HuH-7.5 (cell line): ENCODE measurements around the gene RBMS1.
A peak's percentile ranks its signal among the peaks of the same experiment; 100 is the strongest.

Source experiments
- DNase-seq: peaks from one replicate; pipeline ENCODE4 v3.0.0; 2011; ENCODE audit warnings: low spot score

Gene RBMS1, protein sequence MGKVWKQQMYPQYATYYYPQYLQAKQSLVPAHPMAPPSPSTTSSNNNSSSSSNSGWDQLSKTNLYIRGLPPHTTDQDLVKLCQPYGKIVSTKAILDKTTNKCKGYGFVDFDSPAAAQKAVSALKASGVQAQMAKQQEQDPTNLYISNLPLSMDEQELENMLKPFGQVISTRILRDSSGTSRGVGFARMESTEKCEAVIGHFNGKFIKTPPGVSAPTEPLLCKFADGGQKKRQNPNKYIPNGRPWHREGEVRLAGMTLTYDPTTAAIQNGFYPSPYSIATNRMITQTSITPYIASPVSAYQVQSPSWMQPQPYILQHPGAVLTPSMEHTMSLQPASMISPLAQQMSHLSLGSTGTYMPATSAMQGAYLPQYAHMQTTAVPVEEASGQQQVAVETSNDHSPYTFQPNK

DNA sequence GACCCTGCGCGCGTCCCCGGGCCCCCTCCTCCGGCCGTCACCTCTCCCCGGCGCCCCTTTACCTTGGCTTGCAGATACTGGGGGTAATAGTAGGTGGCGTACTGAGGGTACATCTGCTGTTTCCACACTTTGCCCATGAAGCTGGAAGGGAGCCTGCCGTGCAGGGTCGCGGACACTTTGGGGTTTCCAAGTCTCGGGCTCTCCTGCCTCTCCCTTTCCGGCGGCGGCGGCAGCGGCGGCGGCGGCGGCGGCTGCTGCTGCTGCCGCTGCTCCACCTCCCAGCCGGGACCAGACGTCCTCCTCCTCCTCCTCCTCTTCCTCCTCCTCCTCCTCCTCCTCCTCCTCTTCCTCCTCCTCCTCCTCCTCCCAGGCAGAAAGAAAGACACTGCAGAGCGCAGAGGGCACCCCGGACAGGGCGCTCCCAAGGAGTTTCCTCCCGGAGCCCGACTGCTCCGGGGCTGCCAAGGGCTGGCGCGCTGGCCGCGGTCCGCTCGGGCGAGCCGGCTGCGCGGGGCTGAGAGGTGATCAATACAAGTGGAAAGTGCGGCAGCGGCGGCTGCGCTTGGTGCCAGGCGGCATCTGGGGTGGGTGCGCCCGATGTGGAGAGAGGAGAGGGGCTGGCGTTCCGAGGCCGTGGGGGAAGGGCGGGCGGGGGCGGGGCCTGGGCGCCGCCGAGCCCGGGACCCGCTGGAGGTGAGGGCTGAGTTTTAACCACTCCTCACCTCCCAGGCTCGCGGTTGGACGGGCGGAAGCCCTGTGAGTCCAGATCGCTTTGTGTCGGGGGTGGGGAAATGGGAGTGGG is at the start of gene RBMS1:
Gene RBMS1 (minus strand): TSS at position 581 of the 802 bp plus-strand sequence. CDS start 444 bp downstream, at position 137.
- peak; percentile 71 for DNase-seq

DNA sequence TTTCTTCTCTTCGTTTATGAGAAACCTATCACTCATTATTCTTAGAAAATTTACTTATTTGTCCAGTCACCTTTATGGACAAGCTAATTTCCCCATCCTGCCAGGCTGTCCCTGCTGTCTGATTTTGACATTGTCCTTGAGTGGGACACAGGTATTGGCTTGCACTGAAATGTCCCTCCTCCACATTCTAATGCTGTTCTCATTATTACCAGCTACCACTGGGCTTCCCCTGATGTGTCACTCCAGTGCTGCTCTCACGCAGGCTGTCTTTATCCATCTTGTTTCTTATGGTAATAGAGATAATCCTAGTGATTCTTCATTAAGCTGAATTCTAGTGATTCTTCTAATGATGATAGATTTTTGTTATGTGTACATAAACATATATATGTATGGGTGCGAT is 48.1 kb upstream of the RBMS1 start:
- no peak for DNase-seq

GRCh38 chr2:160538559-160539355 is 45.1 kb upstream of the RBMS1 start:
- DNase-seq: no peak

- no peak for DNase-seq
Measured at GRCh38 chr2:160538115-160538514, 44.5 kb upstream of the RBMS1 start.

- DNase-seq: no peak
Measured at GRCh38 chr2:160534996-160535395, 41.4 kb upstream of the RBMS1 start.

DNA sequence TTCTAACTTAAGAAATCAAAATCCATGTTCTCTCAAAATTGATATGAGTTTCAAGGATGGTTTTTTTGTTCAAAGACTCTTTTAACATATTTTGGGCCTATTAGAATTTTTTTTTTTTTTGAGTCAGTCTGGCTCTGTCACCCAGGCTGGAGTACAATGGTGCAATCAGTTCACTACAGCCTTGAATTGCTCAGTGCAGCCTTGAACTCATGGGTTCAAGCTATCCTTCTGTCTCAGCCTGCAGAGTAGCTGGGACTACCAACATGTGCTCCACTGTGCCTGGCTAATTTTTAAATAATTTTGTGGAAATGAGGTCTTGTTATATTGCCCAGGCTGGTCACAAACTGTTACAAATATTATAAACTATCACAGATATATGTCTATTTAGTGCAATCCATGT is 40.6 kb upstream of the RBMS1 start:
- DNase-seq: no peak

- DNase-seq: no peak
Measured at GRCh38 chr2:160533482-160533881, 39.9 kb upstream of the RBMS1 start.

DNA sequence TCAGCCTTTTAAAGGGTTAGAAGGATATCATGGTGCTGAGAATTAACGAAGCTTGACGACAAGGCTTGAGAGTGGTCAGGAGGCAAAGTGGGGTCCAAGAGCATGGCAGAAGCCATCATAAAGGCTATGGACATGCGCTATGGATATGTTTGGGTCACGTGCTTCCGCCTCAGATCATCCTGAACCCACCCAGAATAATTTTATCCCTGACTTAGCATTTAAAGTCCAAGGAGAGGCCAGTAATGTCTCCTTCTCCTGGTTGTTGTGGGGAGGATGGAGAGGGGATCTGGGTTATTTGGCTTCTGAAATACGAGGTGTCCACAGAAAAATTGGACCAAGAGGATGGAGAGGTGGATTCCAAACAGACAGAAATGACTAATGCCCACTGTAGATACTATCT is 38.8 kb upstream of the RBMS1 start:
- DNase-seq: no peak

- no peak for DNase-seq
Measured at GRCh38 chr2:160522951-160523710, 29.5 kb upstream of the RBMS1 start.

DNA sequence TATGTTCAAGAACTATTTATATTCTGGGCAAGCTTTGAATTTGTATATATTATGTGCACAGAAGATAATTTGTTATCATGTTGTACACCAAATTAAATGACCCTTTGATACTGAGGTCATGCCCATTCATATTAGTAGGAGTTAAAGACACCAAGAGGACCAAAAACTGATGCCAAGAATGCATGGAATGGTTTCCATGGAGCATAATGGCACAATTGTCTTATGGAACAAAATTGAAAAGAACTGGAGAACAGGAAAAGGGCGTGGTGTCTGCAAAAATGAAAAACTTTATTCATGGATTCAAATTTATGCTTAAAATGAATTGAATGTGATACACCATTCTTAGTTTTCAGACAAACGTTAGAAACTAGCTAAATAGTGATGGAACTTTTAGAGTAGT is 24.1 kb upstream of the RBMS1 start:
- no peak for DNase-seq

- DNase-seq: no peak
Measured at GRCh38 chr2:160516547-160517365, 23.1 kb upstream of the RBMS1 start.

GRCh38 chr2:160515120-160515519 is 21.5 kb upstream of the RBMS1 start:
- no peak for DNase-seq

- no peak for DNase-seq
Measured at GRCh38 chr2:160513120-160513519, 19.5 kb upstream of the RBMS1 start.

DNA sequence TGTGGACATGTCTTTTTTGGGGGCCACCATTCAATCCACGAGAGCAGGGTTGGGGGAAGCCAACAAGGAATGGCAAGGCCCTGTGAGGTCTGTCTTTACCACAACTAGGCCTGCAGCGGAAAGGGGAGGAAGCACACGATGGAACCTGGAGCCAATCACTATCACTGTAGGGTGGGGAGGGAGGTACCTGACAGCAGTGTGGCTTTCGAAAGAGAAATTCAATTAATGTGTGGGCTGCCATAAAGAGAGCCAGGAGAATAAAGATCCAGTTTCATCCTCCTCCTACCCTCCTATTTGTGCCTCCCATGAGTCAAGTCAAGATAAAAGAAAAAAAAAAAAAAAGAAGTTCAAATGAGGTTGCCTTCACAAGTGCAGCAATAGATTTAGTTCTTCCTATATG is 18.9 kb upstream of the RBMS1 start:
- DNase-seq: no peak

- no peak for DNase-seq
Measured at GRCh38 chr2:160510617-160511016, 17.0 kb upstream of the RBMS1 start.

- DNase-seq: no peak
Measured at GRCh38 chr2:160509016-160509415, 15.4 kb upstream of the RBMS1 start.

DNA sequence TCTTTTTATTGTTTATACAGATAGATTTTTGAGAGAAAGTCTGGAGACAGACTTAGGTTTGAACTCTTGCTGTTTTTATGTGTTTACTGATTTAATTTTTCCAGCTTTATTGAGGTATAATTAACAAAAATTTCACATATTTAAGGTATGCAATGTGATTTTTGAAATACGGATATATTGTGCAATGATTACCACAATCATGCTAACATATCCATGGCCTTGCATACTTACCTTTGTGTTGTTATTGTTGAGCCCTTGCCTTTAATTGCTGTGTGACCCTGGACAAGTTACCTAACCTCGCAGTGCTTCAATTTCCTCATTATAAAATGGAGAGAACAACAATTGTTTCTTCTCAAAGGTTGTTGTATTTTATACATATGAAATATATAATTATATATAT is 13.9 kb upstream of the RBMS1 start:
- DNase-seq: no peak

DNA sequence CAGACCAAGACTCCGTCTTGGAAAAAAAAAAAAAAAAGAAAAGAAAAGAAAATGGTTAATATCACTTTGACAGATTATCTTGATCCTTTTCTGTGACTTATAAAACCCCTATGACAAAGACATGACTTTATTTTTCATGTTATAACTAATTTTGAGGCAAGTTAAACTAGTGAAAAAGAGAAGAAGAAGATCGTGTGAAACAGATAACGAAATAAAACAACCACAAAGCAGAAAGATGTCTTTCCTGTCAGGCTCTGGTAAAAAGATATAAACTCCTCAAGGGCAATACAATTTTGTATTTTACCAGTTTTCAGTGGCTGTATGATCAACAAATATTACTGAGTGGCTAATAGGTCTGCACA is 13.4 kb upstream of the RBMS1 start:
- no peak for DNase-seq

GRCh38 chr2:160506371-160507045 is 12.9 kb upstream of the RBMS1 start:
- DNase-seq: no peak

DNA sequence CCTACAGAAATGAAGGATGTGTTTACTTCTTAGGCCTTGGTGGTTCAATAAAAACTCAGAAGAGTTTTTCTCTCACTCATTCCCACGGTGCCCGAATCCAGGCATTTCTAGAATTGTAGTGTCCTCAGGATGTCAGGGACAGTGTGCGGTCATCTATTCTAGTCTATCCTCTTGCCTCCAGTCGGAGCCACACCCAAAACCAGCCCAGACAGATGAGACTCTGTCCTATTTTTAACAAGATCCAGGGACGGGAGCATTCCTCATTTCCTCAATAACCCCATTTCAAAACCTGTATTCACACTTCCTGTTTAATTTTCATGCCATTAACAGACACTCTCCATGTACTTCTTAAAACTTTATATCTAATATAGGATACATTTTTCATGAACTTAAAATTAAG is 11.6 kb upstream of the RBMS1 start:
- DNase-seq: no peak
